ENCODE data around the gene EFNA2.
A peak's percentile ranks its signal among the peaks of the same experiment; 100 is the strongest.
"Not testable (repeated sequence)": the region's sequence is repeated elsewhere in the genome, so short reads cannot be mapped to it uniquely, and the experiment has no call there.

EFNA2 gene

GRCh38 chr19:1285737-1286360 lies at the start of gene EFNA2:
Gene EFNA2 (plus strand): TSS chr19:1285873. CDS start chr19:1286169, 296 bp downstream.
- DNase-seq (ENCODE audit: low read depth) = no peak

- DNase-seq (ENCODE audit: low read depth) = no peak
These were observed 49.1 kb upstream of the EFNA2 start for GRCh38 chr19:1236576-1236975.

GRCh38 chr19:1237027-1237659 lies 48.5 kb upstream of the EFNA2 start:
- no peak for DNase-seq (ENCODE audit: low read depth)

- no peak for DNase-seq (ENCODE audit: low read depth)
These were observed 47.8 kb upstream of the EFNA2 start, which contains the start of gene CBARP for GRCh38 chr19:1237754-1238368. Gene CBARP (minus strand): TSS chr19:1238005. CDS start chr19:1236100, 1,905 bp downstream.

GRCh38 chr19:1238369-1239303 lies 47.0 kb upstream of the EFNA2 start:
- no peak for DNase-seq (ENCODE audit: low read depth)

GRCh38 chr19:1239420-1239795 lies 46.3 kb upstream of the EFNA2 start:
- DNase-seq (ENCODE audit: low read depth) = no peak

GRCh38 chr19:1239796-1240737 lies 45.6 kb upstream of the EFNA2 start:
- DNase-seq (ENCODE audit: low read depth) = peak; percentile 96

- no peak for DNase-seq (ENCODE audit: low read depth)
These were observed 44.7 kb upstream of the EFNA2 start for GRCh38 chr19:1240925-1241324.

- DNase-seq (ENCODE audit: low read depth) = peak; percentile 95
These were observed 44.1 kb upstream of the EFNA2 start, which contains the start of gene ATP5F1D for GRCh38 chr19:1241417-1242095. Gene ATP5F1D (plus strand): TSS chr19:1241751. CDS start chr19:1241851, 100 bp downstream.

GRCh38 chr19:1243768-1244692 lies 41.6 kb upstream of the EFNA2 start:
- DNase-seq (ENCODE audit: low read depth) = peak; percentile 86

GRCh38 chr19:1244693-1245451 lies 40.8 kb upstream of the EFNA2 start:
- no peak for DNase-seq (ENCODE audit: low read depth)

GRCh38 chr19:1245494-1246264 lies 40.0 kb upstream of the EFNA2 start:
- DNase-seq (ENCODE audit: low read depth) = no peak

- DNase-seq (ENCODE audit: low read depth) = not testable (repeated sequence)
These were observed 39.2 kb upstream of the EFNA2 start for GRCh38 chr19:1246265-1247087.

GRCh38 chr19:1247748-1248138 lies 37.9 kb upstream of the EFNA2 start:
- no peak for DNase-seq (ENCODE audit: low read depth)

GRCh38 chr19:1248139-1248785 lies 37.4 kb upstream of the EFNA2 start, which contains the start of gene MIDN:
Gene MIDN (plus strand): TSS chr19:1248583. CDS start chr19:1250297, 1,714 bp downstream.
- DNase-seq (ENCODE audit: low read depth) = peak; percentile 53

GRCh38 chr19:1248786-1249297 lies 36.8 kb upstream of the EFNA2 start:
- DNase-seq (ENCODE audit: low read depth) = peak; percentile 74

All from activated gamma-delta T cell treated with anti-CD3 and anti-CD28 coated beads, Interleukin-2, amount 50 U/mL, for 16 hours (primary cell).